Suprapubic skin (tissue), 4 donors: ENCODE measurements around the gene CLIP2. TPM values are rescaled to one million over a fixed set of nuclear protein-coding genes. Genes with fewer than 3 reads are reported as not detected.
A peak's percentile ranks its signal among the peaks of the same experiment; 100 is the strongest.
"Not testable (repeated sequence)": the region's sequence is repeated elsewhere in the genome, so short reads cannot be mapped to it uniquely, and the experiment has no call there.

Source experiments
- DNase-seq, 2 donors: peaks; one replicate each; pipeline ENCODE4 v3.0.0-alpha.2; 2019; ENCODE audit warnings: low spot score in 2 of 2
- H3K27ac ChIP-seq: fragments of 200-600 bp; sonication (generic); one replicate; pipeline ENCODE4 v1.5.1; 2019
- H3K27me3 ChIP-seq: fragments of 200-600 bp; sonication (generic); one replicate; pipeline ENCODE4 v1.5.1; 2019
- H3K36me3 ChIP-seq: fragments of 200-600 bp; sonication (generic); one replicate; pipeline ENCODE4 v1.5.1; 2019
- H3K4me1 ChIP-seq: fragments of 200-600 bp; sonication (generic); one replicate; pipeline ENCODE4 v1.5.1; 2019
- H3K4me3 ChIP-seq: fragments of 200-600 bp; sonication (generic); one replicate; pipeline ENCODE4 v1.5.1; 2019; ENCODE audit warnings: mild to moderate bottlenecking
- H3K9me3 ChIP-seq: fragments of 200-600 bp; sonication (generic); one replicate; pipeline ENCODE4 v1.5.1; 2019
- EP300 ChIP-seq: sonication (generic); formaldehyde crosslinking; IDR thresholded peaks from one replicate; pipeline ENCODE4 v1.6.1; 2017; ENCODE audit warnings: antibody characterized with exemption
- POLR2A ChIP-seq, 2 donors: fragments of 450-650 bp; IDR thresholded peaks; one replicate each; pipeline ENCODE4 v1.6.1; 2017; ENCODE audit warnings: antibody characterized with exemption in 2 of 2, mild to moderate bottlenecking in 2 of 2, moderate library complexity in 2 of 2
- POLR2AphosphoS5 ChIP-seq, 3 donors: sonication (generic); formaldehyde crosslinking; IDR thresholded peaks; one replicate each; pipeline ENCODE4 v1.6.1; 2017; ENCODE audit warnings: antibody characterized with exemption in 3 of 3
- WGBS: methylation state at CpG from one replicate; pipeline ENCODE4 v1.1.5; 2018; 5-methylcytosine and 5-hydroxymethylcytosine counted together
- total RNA-seq, 4 donors: library from RNA; depleted of rRNA; stranded (reverse); fragments of >200 nt; gene quantifications; one replicate each; pipeline ENCODE4 v1.1.0, GENCODE V29; 2016
- TF ChIP-seq, protein P1 (sequence below), 2 donors: fragments of 200-600 bp in 1 of 2; fragments of 450-650 bp in 1 of 2; sonication (generic) in 1 of 2; IDR thresholded peaks; one replicate each; pipeline ENCODE4 v1.5.1; 2016 to 2019; ENCODE audit warnings: antibody characterized with exemption in 2 of 2, mild to moderate bottlenecking in 1 of 2, moderate library complexity in 1 of 2

Gene CLIP2
- total RNA-seq, 4 donors from 2014 or later = 26.9 to 73.6 (median 32.5) TPM

DNA sequence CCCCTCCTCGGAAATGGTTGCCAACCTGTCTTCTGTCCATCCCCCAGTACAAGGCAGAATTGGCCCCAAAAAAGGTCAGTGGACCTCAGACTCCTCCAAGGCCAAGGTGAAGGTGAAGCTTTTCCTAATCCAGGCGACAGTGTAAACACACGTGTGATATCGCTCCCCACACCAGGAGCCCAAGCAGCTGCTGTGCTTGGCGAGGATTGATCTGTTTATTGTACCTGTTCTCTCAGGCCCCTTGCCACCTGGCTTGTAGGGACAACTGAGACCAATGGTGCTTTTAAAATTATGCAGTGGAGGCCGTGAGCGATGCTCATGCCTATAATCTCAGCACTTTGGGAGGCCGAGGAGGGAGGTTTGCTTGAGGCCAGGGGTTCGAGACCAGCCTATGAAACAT, 98.4 kb downstream of the CLIP2 start:
- Histone ChIP-seq H3K4me1 (no peaks in the 10 kb centered on the region), H3K9me3 (no peaks in the 10 kb centered on the region), H3K36me3 (peaks cover 37% of the 10 kb centered on the region), H3K4me3 (no peak overlapping the region), H3K27me3 (no peaks in the 10 kb centered on the region), H3K27ac (no peak overlapping the region)
- no peak for DNase-seq
- 92% methylated on average over 9 of the region's 9 CpGs for WGBS
- no peak for TF ChIP-seq POLR2AphosphoS5 (IDR thresholded peaks at IDR 0.05)
- TF ChIP-seq, protein P1, sequence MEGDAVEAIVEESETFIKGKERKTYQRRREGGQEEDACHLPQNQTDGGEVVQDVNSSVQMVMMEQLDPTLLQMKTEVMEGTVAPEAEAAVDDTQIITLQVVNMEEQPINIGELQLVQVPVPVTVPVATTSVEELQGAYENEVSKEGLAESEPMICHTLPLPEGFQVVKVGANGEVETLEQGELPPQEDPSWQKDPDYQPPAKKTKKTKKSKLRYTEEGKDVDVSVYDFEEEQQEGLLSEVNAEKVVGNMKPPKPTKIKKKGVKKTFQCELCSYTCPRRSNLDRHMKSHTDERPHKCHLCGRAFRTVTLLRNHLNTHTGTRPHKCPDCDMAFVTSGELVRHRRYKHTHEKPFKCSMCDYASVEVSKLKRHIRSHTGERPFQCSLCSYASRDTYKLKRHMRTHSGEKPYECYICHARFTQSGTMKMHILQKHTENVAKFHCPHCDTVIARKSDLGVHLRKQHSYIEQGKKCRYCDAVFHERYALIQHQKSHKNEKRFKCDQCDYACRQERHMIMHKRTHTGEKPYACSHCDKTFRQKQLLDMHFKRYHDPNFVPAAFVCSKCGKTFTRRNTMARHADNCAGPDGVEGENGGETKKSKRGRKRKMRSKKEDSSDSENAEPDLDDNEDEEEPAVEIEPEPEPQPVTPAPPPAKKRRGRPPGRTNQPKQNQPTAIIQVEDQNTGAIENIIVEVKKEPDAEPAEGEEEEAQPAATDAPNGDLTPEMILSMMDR (IDR thresholded peaks at IDR 0.05) = no peak
- TF ChIP-seq EP300 = no peak
- no peak for TF ChIP-seq POLR2A (IDR thresholded peaks at IDR 0.05)

DNA sequence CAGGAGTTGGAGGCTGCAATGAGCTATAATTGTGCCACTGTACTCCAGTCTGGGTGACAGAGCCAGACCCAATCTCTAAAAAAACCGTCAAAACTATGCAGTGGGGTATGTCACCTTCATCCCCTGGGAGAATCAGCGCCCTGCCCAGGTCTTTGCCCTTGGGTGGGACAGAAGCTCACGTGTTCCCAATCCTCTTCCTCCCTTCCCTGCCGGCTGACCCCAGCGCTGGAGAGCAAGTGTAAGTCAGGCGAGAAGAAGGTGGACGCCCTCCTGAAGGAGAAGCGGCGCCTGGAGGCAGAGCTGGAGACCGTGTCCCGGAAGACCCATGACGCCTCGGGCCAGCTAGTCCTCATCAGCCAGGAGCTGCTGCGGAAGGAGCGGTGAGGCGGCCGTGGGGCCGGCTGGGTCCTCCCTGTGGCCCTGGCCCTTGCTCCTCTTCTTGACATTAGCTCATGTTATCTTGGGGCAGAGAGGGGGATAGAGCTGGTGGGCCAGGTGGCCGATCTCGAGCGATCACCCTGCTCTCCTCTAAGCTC, 99.7 kb downstream of the CLIP2 start:
- H3K9me3 ChIP-seq = no peaks in the 10 kb centered on the region
- no peak for TF ChIP-seq POLR2AphosphoS5 (IDR thresholded peaks at IDR 0.05)
- TF ChIP-seq, protein P1 (IDR thresholded peaks at IDR 0.05) = no peak
- TF ChIP-seq POLR2A (IDR thresholded peaks at IDR 0.05) = no peak
- TF ChIP-seq EP300 = no peak
- 94% methylated on average over 18 of the region's 21 CpGs for WGBS
- no peak overlapping the region for H3K4me3 ChIP-seq
- H3K4me1 ChIP-seq = peaks cover 5% of the 10 kb centered on the region
- H3K36me3 ChIP-seq = peaks cover 37% of the 10 kb centered on the region
- no peak for DNase-seq
- no peaks in the 10 kb centered on the region for H3K27me3 ChIP-seq
- H3K27ac ChIP-seq = no peak overlapping the region

DNA sequence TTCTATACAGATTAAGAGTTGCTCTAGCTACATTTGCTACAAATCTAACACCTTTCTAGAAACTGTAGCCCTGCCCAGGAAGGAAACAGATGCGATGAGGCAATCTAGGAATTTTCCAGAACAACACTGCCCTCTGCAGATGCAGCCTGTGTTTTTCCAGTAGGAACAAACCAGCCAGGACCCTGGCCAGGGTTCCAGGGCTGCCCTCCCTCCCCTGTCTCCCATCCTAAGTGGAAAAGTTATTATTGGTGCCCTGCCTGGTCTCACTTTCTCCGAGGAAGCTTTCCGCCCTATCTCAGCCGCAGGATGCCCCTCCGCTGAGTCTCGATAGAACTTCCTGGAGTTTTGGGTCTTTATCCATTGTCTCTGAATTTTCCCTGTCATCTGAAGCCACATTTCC, 104.5 kb downstream of the CLIP2 start:
- not testable (repeated sequence) for H3K4me1 ChIP-seq, H3K27ac ChIP-seq, H3K27me3 ChIP-seq, H3K4me3 ChIP-seq, H3K9me3 ChIP-seq
- TF ChIP-seq, protein P1 (IDR thresholded peaks at IDR 0.05) = peak in 1 of 2 donors; percentile 13
- WGBS = 60% methylated on average over 6 of the region's 6 CpGs
- peak in 1 of 2 donors; percentile 49 for DNase-seq
- H3K36me3 ChIP-seq = peaks cover 34% of the 10 kb centered on the region

DNA sequence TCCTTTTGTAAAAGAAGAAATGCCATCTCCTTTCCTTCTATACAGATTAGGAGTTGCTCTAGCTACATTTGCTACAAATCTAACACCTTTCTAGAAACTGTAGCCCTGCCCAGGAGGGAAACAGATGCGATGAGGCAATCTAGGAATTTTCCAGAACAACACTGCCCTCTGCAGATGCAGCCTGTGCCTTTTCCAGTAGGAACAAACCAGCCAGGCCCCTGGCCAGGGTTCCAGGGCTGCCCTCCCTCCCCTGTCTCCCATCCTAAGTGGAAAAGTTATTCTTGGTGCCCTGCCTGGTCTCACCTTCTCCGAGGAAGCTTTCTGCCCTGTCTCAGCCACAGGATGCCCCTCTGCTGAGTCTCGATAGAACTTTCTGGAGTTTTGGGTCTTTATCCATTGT, 105.4 kb downstream of the CLIP2 start:
- not testable (repeated sequence) for H3K4me1 ChIP-seq, H3K9me3 ChIP-seq, H3K27me3 ChIP-seq, H3K4me3 ChIP-seq
- peak in 1 of 2 donors; percentile 57 for DNase-seq
- peak overlapping the region; percentile 12 for H3K27ac ChIP-seq
- peaks cover 25% of the 10 kb centered on the region for H3K36me3 ChIP-seq
- 81% methylated on average over 3 of the region's 3 CpGs for WGBS

DNA sequence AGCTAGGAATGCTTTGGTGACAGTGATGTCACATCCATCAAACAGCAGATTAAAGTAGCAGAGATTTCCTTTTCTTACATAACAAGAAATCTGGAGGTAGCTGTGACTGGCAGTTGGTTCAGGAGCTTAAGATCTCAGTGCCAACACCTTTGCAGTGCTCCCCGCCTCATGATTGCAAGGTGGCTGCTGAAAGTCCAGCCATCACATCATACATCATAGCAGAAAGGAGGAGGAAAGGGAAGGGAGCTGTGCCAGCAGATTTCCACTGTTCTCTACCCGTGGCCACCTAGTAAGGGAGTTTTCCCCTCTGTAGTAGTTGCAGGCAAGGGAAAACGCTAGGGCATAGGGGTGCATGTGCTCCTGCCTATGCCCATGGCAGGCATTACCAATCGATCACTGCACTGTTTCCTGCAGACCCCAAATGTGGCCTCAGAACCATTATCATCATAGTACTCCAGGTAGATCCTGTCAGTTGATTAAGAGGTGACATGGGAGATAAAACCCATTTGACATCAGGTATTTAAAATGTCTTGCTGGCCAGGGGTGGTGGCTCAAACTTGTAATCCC, 106.6 kb downstream of the CLIP2 start:
- Histone ChIP-seq H3K27me3 (no peaks in the 10 kb centered on the region), H3K27ac (no peak overlapping the region), H3K4me3 (no peak overlapping the region), H3K36me3 (peaks cover 27% of the 10 kb centered on the region), H3K4me1 (peaks cover 5% of the 10 kb centered on the region), H3K9me3 (no peaks in the 10 kb centered on the region)
- no peak for TF ChIP-seq POLR2AphosphoS5 (IDR thresholded peaks at IDR 0.05)
- TF ChIP-seq, protein P1 (IDR thresholded peaks at IDR 0.05) = no peak
- peak in 1 of 2 donors; percentile 17 for DNase-seq
- 83% methylated on average over 2 of the region's 4 CpGs for WGBS

DNA sequence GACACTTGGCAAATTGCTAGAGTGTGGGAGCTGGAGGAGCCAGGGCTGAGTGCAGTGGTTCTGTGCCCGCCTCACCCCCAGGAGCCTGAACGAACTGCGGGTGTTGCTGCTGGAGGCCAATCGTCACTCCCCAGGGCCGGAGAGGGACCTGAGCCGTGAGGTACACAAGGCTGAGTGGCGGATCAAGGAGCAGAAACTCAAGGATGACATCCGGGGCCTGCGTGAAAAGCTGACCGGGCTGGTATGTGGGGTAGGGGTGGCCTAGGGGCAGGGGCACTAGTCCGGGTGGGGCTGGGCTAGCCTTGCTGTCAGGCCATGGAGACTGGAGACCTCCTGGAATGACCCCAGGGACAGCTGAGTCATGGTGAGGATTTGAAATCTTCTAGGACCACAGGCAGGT, 107.8 kb downstream of the CLIP2 start:
- H3K36me3 ChIP-seq = peaks cover 28% of the 10 kb centered on the region
- no peaks in the 10 kb centered on the region for H3K27me3 ChIP-seq
- TF ChIP-seq, protein P1 (IDR thresholded peaks at IDR 0.05) = no peak
- TF ChIP-seq POLR2AphosphoS5 (IDR thresholded peaks at IDR 0.05) = no peak
- no peak for TF ChIP-seq EP300
- TF ChIP-seq POLR2A (IDR thresholded peaks at IDR 0.05) = no peak
- H3K4me1 ChIP-seq = peaks cover 5% of the 10 kb centered on the region
- H3K9me3 ChIP-seq = no peaks in the 10 kb centered on the region
- no peak overlapping the region for H3K27ac ChIP-seq
- DNase-seq = peak in 1 of 2 donors; percentile 41
- 95% methylated on average over 11 of the region's 11 CpGs for WGBS
- H3K4me3 ChIP-seq = no peak overlapping the region
